CD4-positive, alpha-beta T cell treated with Interleukin-12 subunit alpha and Interleukin-12 subunit beta, for 1 hour (primary cell): Measurements from ENCODE around the gene CEL.
"Not testable (repeated sequence)": the region's sequence is repeated elsewhere in the genome, so short reads cannot be mapped to it uniquely, and the experiment has no call there.

ENCODE experiments used
- DNase-seq: peaks from one replicate; pipeline ENCODE4 v3.0.0-alpha.2; 2020

CEL gene

DNA sequence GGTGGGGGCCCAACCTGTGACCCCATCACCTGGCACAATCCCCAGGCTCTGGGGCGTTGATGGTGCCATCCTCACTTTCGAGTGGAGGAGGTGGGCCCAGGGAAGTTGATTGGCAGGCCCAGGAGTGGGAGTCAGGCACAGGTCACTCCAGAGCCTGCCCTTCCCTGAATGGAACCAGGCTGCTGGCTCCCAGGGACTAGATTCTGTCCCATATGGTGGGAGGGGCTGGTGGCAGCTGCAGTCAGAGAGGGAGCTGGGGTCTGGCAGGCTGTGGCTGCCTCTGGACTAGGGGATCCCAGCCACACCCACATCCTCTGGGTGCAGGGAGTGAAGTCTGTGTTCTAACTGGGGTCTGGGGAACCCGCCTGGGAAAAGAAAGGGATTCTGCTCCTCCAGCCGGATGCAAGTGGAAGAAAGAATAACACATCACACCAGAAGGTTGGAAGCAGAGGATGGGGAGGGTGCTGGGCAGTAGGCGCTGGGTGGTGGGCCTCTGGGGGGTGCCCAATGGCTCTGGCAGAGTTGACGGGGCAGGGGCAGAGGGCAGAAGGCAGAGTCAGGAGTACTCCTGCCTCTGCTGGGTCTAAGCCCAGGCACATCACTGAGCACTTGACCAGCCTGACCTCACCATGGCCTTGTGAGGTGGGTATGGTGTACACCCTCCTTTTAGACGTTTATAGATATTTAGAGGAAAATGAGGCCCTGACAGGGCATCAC, 25.8 kb downstream of the CEL start:
- DNase-seq: no peak

DNA sequence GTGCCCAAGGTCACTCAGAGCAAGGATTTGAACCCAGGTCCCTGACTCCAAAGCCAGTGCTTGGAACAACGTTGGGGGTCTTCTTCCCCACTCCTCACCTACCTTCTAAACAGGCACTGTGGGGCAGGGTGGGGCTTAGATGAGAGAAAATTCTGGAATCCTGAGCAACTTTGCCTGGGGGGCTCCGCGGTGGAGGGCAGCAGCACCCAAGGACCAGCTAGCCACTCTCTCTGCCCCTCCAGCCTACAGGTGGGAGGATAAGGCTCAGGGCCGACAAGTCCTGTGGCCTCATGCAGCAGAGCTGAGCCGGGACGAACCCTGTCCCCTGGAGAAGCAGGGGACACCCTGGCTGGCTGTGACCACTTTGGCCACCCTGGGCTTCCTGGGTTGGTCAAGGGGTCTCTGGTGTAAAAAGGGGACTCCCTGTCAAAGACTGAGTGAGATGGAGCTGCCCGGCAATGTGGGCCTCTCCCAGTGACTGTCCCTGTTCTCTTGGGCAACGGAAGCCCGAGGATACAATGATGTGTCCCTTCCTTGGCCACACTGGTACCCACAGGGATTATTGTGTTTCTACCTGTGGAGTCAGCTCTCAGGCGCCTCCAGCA, 26.5 kb downstream of the CEL start:
- DNase-seq: no peak

DNA sequence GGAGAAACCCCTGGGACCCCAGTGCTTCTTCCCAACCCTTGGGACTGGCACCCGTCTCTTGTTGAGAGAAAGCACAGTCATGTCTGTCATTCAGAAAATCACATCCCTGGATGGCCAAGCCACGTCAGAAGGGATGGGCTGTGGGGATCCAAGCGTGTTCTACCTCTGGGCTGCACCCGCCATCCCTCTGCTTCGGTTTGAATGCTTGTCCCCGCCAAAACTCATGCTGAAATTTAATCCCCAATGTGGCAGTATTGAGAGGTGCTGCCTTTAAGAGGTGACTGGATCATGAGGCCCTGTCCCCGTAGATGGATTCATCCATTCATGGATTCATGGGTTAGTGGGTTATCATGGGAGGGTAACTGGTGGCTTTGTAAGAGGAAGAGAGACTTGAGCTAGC, 27.0 kb downstream of the CEL start:
- DNase-seq: no peak

DNA sequence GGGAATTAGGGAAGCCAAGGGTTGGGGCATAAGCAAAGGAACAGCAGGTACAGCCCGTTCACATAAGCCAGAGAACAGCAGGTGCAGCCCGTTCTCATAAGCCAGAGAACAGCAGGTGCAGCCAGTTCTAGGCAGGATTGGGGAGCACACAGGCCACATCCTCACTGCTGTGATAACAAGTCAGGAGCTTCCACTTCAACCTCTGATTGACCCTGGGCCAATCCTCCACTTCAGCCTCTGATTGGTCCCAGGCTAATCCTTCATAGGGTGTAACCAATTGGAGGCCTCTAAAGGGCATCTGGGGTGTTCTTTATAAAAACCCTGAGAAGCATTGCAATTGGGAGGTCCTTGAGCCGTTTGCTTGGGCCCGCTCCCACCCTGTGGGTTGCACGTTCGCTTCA, 27.5 kb downstream of the CEL start:
- no peak for DNase-seq

DNA sequence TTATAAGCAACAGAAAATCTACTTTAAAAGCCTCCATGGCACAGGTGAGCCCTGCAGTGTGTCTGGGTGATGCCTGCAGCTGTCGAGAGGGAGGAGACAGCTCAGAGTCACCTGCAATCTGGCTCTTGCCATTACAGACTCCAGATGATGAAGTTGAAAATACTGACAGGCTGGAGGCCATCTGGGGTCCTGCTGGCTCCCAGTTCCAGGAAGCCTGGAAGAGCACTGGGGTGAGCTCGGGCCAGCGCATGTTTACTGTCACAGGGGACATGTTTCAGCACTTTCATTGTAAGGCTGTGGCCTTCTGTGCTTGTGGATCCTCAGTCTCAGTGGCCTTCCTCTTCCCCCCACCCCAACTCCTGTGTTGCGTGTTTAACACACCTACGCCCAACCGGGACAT, 28.4 kb downstream of the CEL start:
- DNase-seq: no peak

DNA sequence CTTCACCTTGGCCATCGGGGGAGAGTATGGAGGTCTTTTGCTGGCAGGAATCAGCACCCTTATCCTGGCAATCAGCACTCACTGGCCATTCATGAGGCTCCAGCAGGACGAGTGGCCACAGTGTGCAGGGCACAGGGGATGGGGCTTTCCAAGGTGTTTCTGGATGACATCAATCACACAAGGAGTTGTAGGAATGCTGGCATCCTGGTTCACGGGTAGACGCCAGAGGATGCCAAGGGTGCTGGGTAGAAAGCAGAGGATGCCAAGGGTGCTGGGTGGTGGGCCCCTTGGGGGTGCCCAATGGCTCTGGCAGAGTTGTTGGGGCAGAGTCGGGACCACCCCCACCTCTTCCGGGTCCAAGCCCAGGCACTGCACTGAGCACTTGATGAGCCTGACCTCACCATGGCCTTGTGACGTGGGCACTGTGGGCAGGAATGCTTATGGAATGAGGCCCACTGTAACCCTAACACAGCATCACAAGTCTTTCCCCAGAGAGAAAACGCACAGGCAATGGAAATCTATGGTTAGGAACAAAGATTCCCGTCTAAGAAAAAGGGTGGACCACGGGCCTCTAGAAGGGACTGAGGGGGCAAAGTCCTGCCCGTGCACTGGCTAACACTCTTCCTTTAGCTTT, 29.1 kb downstream of the CEL start:
- DNase-seq: no peak

DNA sequence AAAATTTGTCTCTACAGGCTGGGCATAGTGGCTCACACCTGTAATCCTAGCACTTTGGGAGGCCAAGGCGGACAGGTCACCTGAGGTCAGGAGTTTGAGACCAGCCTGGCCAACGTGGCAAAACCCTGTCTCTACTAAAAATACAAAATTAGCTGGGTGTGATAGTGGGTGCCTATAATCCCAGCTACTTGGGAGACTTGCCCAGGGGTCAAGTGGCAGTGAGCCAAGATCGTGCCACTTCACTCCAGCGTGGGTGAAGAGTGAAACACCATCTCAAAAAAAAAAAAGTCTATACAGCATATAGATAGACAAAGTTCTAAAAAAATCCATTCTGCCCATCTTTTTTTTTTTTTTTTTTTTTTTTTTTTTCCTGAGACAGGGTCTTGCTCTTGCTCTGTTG, 32.6 kb downstream of the CEL start:
- DNase-seq: not testable (repeated sequence)

DNA sequence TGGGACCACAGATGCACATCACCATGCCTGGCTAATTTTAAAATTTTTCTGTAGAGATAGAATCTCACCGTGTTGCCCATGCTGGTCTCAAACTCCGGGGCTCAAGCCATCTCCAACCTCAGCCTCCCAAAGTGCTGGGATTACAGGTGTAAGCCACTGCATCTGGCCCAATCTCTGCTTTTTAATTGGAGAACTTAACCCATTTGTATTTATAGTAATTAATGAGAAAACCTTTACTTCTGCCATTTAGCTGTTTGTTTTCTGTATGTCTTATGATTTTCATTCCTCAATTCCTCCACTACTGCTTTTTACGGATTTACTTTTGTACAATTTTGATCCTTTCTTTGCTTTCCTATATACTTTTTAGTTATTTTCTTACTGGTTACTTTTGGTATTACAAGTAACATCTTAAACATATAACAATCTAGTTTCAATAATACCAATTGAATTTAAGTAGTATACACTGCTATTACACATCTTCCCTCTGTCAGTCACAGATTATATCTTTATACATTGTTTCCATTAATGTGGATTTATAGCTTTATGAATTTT, 33.1 kb downstream of the CEL start:
- DNase-seq: no peak

DNA sequence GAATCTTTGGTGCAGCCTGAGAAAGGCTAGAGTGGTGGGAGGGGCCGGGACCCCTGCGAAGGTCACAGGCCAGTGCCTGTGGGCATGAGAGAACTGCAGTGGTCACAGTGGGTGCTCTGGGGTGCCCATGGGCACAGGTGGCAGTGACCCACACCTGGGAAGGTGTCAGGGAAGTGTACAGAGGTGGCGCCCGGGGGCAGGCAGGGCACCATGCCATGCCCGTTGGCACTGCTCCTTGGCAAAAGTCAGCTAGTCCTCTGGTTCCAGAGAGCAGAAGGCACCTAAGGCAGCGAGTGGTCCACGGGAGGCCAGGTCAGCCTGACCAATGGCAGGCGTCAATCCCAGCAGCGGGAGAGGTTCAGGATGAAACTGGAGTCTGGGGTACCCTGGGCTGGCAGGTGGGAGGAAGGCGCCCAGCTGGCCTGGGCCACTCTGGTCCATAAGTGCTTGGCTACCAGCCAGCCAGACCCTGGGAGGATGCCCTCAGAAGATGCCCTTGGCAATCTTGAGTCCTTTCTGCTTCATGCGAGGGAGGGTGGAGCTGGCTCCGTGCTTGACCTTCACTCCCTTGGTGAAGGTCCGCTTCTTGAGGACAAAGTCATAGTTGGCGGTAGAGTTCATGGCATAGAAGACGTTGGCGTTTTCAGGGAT, 36.4 kb downstream of the CEL start:
- DNase-seq: no peak

DNA sequence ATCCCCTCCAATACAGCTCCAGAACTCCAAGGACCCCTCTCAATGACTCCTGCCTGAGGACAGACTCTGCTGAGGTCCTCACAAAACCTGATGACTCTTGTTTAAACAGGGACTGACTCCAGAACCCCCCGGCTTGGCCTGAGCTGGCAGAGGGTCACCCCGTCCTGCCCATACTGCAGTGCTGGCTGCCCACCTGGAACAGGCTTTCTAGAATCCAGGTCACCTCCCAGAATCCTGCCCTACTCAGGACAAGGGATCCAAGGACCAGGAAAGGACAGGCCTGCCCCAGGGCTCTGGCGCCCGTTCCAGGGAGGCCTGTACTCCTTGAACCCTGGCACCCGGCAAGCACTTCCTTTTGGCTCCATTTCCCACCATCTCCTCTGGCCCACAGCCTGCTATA, 37.1 kb downstream of the CEL start:
- no peak for DNase-seq

DNA sequence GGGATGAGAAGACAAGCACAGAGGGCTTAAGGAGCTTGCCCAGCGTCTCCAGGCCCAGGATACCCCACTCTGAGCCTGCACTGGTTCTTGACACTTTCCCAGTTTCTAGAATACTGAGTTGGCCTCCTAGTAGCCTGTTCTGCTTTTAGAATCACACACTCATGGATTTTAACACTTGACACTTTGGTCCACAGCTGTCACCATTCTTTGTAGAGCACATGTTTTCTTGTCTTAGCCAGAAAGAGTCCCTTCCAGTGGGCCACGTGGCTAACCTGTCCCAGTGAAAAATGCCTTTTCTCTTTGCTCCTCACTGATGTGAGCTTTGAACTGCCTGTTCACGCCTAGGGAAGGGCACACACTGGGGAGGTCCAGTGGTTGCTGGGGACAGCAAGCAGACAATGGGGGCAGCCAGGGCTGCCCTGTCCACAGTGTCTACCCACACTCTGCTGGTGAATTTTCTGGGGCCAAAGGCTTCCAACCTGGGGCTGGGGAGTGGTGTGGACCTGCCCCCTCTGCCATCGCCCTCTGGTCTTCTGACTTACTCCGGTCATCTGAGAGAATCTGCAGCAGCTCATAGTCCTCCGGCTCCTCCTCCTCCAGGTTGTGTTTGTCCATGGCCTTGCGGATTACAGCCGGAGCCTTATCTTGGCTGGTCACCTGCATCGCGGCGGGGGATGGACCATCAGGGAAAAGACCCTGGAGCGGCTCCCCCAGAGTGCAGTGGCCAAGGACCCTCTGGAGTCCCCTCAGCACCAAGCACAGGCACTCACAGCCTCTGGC, 38.1 kb downstream of the CEL start:
- DNase-seq: no peak

DNA sequence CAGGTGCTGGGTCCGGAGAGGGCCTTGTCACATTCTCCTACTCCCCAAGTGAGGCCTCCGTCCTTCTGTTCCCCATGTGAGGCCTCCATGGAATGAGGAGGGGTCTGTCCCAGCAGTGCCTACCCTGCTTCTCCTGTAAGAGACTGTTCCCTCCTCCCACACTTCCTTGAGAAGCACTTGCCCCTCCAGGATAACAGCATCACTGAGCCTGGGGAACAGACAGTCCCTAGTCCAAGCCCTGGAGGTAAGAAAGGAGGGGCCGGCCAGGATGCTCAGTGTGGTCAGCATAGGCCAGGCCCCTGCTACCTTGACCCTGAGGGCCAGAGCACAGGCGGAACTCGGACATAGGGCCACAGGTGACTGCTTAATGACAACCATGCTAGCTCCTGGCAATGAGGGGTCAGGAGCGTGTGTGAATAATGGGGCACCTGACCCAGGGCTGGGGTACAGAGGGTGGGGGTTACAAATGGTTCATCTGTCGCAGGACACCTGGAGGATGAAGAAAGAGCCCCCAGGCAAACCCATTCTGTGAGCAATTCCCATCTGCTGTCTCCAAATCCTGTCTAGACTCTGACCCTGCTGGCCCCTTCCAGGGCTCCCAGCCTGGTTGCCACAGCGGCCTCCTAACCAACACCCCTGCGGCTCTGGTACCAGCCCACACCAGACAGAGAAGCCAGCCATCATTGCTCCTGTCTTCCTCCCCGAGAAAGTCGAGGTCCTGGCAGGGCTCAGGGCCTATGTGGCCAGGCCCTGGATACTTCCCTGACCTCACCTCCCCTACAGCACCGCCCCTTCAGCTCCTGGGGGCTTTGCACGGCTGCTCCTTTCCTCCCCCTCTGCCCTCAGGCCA, 39.0 kb downstream of the CEL start:
- no peak for DNase-seq

DNA sequence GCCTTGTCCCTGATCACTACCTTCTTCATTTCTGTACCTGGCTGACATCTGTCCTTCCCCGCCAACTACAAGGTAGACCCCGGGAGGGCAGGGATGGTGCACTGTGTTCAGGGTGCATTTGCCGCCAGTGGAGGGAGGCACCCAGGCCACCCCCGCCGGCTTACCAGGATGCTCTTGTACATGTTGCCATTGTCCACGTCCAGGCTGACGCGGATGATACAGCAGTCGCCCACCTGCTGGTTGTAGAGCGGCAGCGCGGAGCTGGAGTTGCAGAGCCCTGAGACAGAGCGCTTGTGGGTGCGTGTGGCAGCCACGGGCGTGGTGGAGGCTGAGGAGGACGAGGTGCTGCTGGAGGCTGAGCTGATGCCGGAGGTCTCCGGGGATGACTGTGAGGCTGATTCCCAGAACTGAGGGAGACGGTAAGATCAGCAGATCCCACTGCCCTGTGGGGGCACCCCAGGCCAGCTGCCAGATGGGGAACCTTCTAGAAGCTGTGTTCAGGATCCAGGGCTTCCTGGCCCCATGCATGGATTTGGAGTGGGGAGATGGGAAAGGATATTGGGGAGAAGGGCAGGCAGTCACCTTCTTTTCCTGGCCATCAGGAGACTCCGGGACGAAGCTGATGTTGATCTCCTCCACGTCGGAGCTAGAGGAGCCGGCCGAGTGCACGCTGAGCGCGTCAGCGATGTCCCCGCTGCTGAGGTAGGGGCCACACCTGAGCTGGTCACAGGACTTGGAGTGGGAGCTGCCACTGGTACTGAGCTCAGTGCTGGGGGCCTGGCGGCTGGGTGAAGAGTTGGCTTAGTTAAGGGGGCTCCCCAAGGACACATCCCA, 39.8 kb downstream of the CEL start:
- no peak for DNase-seq

DNA sequence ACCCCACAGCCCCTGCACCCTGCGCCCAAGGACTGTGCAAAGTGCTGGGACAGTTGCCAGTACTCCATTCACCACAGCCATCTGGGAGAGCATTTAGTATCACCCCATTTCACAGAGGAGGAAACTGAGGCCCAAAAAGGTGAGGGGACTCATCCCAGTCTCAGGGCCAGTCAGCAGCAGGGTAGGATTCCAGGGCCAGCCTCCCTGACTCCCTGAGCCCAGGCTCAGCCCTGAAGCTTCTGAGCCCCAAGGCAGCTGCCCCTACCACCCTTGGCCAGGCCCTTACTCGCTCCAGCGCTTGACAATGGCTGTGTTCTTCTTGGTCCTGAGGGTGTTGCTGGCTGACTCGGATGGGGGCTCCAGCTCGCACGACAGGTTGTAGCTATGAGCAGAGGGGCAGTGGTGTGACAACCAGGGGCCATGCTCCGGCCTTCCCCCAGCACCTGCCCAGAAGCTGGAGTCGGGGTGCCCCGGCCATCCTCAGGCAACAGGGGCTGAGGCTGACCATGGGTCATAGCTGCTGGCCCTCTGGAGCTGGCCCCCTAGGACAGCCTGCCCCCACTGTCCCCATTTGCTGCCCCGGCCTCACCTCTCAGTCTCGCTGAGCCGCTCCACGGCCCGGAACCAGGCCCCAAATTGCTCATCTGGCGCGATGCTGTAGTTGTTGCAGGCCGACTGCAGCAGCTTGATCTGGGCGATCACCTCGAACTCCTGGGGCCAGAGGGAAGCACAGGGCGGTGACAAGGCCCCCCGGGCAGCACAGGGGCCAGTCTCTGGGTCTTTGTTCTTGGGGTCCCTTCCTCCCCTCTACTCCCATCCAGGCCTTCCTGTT, 40.6 kb downstream of the CEL start:
- no peak for DNase-seq

DNA sequence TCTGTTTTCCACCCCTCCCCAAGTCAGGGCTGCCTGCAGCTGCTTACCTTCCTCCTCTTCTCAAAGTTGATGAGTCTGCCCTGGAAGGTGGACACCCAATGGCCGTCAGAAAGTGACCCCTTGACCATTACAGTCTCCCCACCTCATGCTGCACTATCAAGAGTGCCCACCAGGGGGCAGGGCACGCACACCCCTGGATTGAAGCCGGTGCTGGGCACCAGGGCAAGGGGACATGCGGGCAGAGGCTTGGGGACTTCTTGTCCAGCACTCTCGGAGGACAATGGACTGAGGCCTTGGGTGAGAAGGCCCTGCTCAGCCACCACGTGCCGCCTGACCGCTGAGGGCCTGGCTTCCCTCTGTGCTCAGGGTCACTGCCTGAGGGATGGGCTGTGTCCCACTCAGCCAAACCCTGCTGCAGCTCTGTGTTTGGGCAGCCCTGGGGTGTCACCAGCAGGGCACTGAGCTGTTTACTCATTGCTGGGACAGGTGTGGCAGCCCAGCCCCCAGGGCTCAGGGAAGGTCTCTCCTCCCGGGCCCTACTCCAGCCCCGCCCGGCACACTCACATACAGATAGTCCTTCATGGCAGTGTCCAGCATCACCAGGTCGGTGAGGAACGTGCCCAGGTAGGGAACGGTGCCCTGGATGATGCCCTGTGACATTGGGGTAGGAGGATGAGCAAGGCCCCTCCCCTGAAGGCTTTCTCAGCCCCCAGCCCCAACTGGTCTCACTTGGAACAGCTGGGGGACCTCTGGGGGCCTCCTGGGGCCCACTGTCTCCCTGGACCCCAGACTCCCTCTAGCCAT, 41.6 kb downstream of the CEL start:
- DNase-seq: peak; percentile 57

DNA sequence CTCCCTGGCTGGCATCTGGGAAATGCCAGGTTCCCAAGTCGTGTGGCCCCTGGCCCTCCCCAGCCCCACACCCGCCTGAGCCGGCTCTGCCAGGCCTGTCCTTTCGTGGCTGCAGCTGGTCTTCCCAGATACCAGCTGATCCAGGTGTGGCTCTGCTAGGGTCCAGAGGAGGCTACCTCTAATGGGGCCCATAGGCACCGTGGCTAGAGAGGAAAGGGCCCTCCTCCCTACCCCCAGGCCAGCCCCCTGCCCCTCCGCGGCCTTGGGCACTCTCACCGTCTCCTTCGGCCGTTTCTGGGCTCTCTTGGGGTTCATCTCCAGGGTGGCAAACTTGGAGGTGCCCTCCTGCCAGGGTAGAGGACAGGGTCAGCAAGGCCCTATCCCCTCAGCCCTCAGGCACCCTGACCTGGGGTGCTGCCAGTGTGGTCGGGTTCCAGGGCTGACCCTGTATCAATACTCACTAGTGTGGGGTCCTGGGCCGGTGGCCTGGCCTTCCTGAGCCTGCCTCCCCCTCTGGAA, 42.3 kb downstream of the CEL start:
- no peak for DNase-seq

DNA sequence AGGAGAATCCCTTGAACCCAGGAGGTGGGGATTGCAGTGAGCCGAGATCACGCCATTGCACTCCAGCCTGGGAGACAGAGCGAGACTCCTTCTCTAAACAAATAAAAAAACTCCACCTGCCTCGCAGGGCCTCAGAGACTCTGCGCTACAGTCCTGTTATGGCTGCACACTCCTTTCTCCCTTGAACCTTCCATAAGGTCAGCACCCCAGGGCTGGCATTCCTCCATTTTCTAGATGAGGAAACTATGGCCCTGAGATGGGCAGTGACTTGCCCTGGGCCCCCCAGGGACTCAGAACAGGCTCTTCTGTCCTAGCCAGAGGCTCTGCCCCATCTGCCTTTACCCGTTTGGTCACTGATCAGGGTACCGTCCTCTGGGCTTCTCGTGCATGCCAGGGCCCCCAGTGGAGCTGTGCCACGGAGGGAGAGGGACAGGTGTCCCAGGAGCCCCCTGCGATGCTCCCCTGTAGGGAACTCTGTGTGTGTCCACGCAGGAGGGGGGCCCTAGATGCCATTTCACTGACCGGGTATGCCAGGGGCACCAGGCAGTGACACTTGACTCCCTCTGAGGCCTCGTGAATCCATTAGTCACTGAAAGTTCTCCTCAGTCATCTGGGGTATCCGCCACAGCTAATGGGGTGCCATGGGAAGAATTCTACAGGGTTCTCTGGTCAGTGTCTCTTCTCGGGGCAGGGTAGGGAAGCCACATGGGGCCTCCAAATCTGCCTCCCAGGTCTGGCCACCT, 43.1 kb downstream of the CEL start:
- DNase-seq: no peak

DNA sequence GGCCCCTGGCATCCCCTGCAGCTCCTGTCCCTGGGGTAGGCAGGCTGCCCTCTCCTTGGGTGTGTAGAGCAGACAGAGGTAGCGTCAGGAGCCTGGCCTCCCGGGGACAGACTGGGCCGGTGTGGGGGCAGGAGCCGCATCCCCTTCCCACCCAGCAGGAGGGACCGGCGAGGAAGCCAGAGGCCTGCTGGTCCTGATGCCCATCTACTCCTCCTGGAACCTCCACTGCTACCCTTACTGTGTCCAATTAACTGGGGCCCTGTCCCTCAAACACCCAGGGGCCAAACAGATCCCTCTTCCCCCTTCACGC, 43.6 kb downstream of the CEL start:
- no peak for DNase-seq
